HEK293 (cell line): ENCODE measurements around the gene LCN1.
"Not testable (repeated sequence)": the region's sequence is repeated elsewhere in the genome, so short reads cannot be mapped to it uniquely, and the experiment has no call there.

Source experiments
- CTCF ChIA-PET: fragments of 350-600 bp; formaldehyde crosslinking; extraction: SDS; loops from one replicate; lab custom pipeline; 2021; ENCODE audit warnings: antibody characterized with exemption; lab: Yijun Ruan, JAX
- POLR2A ChIA-PET: fragments of 300-600 bp; formaldehyde crosslinking; extraction: SDS; loops from one replicate; lab custom pipeline; 2020; ENCODE audit warnings: antibody characterized with exemption, inconsistent platforms; lab: Yijun Ruan, JAX
- H3K27ac ChIP-seq: fragments of 200-500 bp; sonication (Bioruptor generic); 2 replicates; pipeline ENCODE4 v1.5.1; 2014; ENCODE audit warnings: low read depth, low read length, control low read depth, inconsistent platforms; ENCODE audit errors: extremely low read depth
- H3K36me3 ChIP-seq, 2 experiments: fragments of 200-500 bp in 1 of 2; sonication (Bioruptor generic) in 1 of 2; 1 replicate in 1 of 2; 2 replicates in 1 of 2; pipeline ENCODE4 v1.5.1; 2014 to 2017; ENCODE audit warnings: inconsistent platforms in 2 of 2, low read length in 2 of 2; ENCODE audit not compliant: control insufficient read depth in 2 of 2, insufficient read depth in 1 of 2
- H3K4me1 ChIP-seq: fragments of 200-500 bp; sonication (Bioruptor generic); 2 replicates; pipeline ENCODE4 v1.5.1; 2014; ENCODE audit warnings: mild to moderate bottlenecking, low read length, inconsistent platforms; ENCODE audit not compliant: control insufficient read depth, insufficient read depth
- H3K4me3 ChIP-seq: 2 replicates; pipeline ENCODE4 v1.5.1; 2011; ENCODE audit warnings: low read depth, mild to moderate bottlenecking, control low read depth, low read length, moderate library complexity
- H3K9me3 ChIP-seq: fragments of 200-500 bp; sonication (Bioruptor generic); 2 replicates; pipeline ENCODE4 v1.5.1; 2014; ENCODE audit warnings: low read depth, low read length, inconsistent platforms; ENCODE audit not compliant: control insufficient read depth, insufficient read depth
- BCL11B ChIP-seq: fragments of 450-650 bp; formaldehyde crosslinking; IDR thresholded peaks from 2 replicates; pipeline ENCODE4 v1.5.1; 2016; ENCODE audit warnings: low read depth, missing biosample characterization, missing genetic modification characterization
- HOXC10 ChIP-seq: sonication (generic); formaldehyde crosslinking; IDR thresholded peaks from 2 replicates; pipeline ENCODE4 v1.8.1; 2023; ENCODE audit warnings: mild to moderate bottlenecking, missing genetic modification reagents
- KLF1 ChIP-seq: fragments of 450-650 bp; formaldehyde crosslinking; IDR thresholded peaks from 2 replicates; pipeline ENCODE4 v1.5.1; 2016; ENCODE audit warnings: missing biosample characterization, missing genetic modification characterization
- KLF10 ChIP-seq: fragments of 450-650 bp; IDR thresholded peaks from 2 replicates; pipeline ENCODE4 v1.5.1; 2018; ENCODE audit warnings: missing biosample characterization, mild to moderate bottlenecking, missing genetic modification characterization
- TCF7L2 ChIP-seq: IDR thresholded peaks from 2 replicates; pipeline ENCODE4 v1.6.1; 2011; ENCODE audit warnings: low read depth, mild to moderate bottlenecking, inconsistent platforms, low read length, moderate library complexity, borderline replicate concordance
- ZBTB20 ChIP-seq: fragments of 450-650 bp; formaldehyde crosslinking; IDR thresholded peaks from 2 replicates; pipeline ENCODE4 v1.5.1; 2016; ENCODE audit warnings: missing biosample characterization, missing genetic modification characterization
- ZBTB8A ChIP-seq: fragments of 450-650 bp; formaldehyde crosslinking; IDR thresholded peaks from 2 replicates; pipeline ENCODE4 v1.5.1; 2016; ENCODE audit warnings: missing biosample characterization, missing genetic modification characterization
- ZFP3 ChIP-seq: fragments of 450-650 bp; formaldehyde crosslinking; IDR thresholded peaks from 2 replicates; pipeline ENCODE4 v1.5.1; 2016; ENCODE audit warnings: low read depth, missing biosample characterization, missing genetic modification characterization
- ZFP41 ChIP-seq: fragments of 450-650 bp; formaldehyde crosslinking; IDR thresholded peaks from 2 replicates; pipeline ENCODE4 v1.5.1; 2016; ENCODE audit warnings: missing biosample characterization, missing genetic modification characterization, borderline replicate concordance
- ZNF169 ChIP-seq: fragments of 450-650 bp; formaldehyde crosslinking; IDR thresholded peaks from 2 replicates; pipeline ENCODE4 v1.5.1; 2016; ENCODE audit warnings: missing biosample characterization, missing genetic modification characterization
- ZNF280C ChIP-seq: fragments of 450-650 bp; formaldehyde crosslinking; IDR thresholded peaks from 2 replicates; pipeline ENCODE4 v1.5.1; 2016; ENCODE audit warnings: missing biosample characterization, missing genetic modification characterization
- ZNF366 ChIP-seq: fragments of 450-650 bp; formaldehyde crosslinking; conservative IDR thresholded peaks from 2 replicates; pipeline ENCODE4 v1.5.1; 2016; ENCODE audit warnings: missing biosample characterization, missing genetic modification characterization
- ZNF394 ChIP-seq: fragments of 450-650 bp; formaldehyde crosslinking; IDR thresholded peaks from 2 replicates; pipeline ENCODE4 v1.5.1; 2016; ENCODE audit warnings: missing biosample characterization, missing genetic modification characterization, mild to moderate bottlenecking, moderate library complexity, borderline replicate concordance
- ZNF404 ChIP-seq: fragments of 450-650 bp; formaldehyde crosslinking; IDR thresholded peaks from 2 replicates; pipeline ENCODE4 v1.5.1; 2017; ENCODE audit warnings: missing biosample characterization, missing genetic modification characterization
- ZNF426 ChIP-seq: fragments of 450-650 bp; formaldehyde crosslinking; IDR thresholded peaks from 2 replicates; pipeline ENCODE4 v1.5.1; 2017; ENCODE audit warnings: missing biosample characterization, missing genetic modification characterization, mild to moderate bottlenecking, inconsistent platforms, moderate library complexity
- ZNF654 ChIP-seq: fragments of 450-650 bp; formaldehyde crosslinking; IDR thresholded peaks from 2 replicates; pipeline ENCODE4 v1.5.1; 2016; ENCODE audit warnings: low read depth, missing biosample characterization, missing genetic modification characterization
- ZNF747 ChIP-seq: fragments of 450-650 bp; formaldehyde crosslinking; IDR thresholded peaks from 2 replicates; pipeline ENCODE4 v1.5.1; 2016; ENCODE audit warnings: missing biosample characterization, missing genetic modification characterization
- ZSCAN30 ChIP-seq: fragments of 450-650 bp; IDR thresholded peaks from 2 replicates; pipeline ENCODE4 v1.5.1; 2018; ENCODE audit warnings: missing biosample characterization, mild to moderate bottlenecking, missing genetic modification characterization, moderate library complexity
- TF ChIP-seq, protein P1 (sequence below): fragments of 450-650 bp; IDR thresholded peaks from 2 replicates; pipeline ENCODE4 v1.5.1; 2018; ENCODE audit warnings: missing biosample characterization, mild to moderate bottlenecking, missing genetic modification characterization

Gene LCN1

GRCh38 chr9:135533113-135533512, 11.9 kb downstream of the LCN1 start (continued):
- TF ChIP-seq ZNF394 (tag by site-specific recombination): no peak

DNA sequence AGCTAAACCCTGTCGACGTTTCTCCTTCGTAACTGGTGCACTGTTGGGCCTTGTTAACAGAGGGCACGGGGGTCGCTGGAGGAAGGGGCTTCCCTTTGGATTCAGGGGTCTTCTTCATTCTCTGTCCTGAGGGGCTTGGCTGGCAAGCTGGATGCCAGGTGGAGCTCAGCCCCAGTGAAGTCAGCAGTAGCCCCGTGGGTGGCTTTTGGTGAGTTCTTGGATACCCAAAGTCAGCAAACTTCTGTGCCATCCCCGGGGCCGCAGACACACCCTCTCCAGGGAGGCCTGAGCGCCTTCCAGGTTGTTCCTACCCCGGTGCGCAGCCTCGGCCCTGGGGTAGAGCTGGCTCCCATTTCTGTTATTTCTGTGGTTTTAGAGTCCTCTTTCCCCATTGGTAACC, 12.4 kb downstream of the LCN1 start:
- Histone ChIP-seq H3K27ac (no peak overlapping the region), H3K4me1 (no peaks in the 10 kb centered on the region), H3K4me3 (no peak overlapping the region), H3K9me3 (no peaks in the 10 kb centered on the region), H3K36me3 (no peaks in the 10 kb centered on the region)
- TF ChIP-seq ZNF280C (tag by site-specific recombination) (no peak), ZNF404 (no peak), ZNF426 (tag by site-specific recombination) (no peak), KLF10 (tag by site-specific recombination) (no peak), ZBTB8A (no peak), ZNF169 (no peak), ZBTB20 (no peak), ZFP41 (no peak), ZSCAN30 (tag by site-specific recombination) (no peak), ZNF366 (tag by site-specific recombination) (no peak)
- ChIA-PET POLR2A (interaction anchor here (0.9 kb wide), 1 partner anchor 8 kb away, joined by 3 read pairs; no protein-coding TSS in a partner anchor), CTCF (interaction anchor here (0.6 to 0.7 kb wide), 2 partner anchors 29 to 70 kb away, joined by 3 read pairs; no protein-coding TSS in a partner anchor)

DNA sequence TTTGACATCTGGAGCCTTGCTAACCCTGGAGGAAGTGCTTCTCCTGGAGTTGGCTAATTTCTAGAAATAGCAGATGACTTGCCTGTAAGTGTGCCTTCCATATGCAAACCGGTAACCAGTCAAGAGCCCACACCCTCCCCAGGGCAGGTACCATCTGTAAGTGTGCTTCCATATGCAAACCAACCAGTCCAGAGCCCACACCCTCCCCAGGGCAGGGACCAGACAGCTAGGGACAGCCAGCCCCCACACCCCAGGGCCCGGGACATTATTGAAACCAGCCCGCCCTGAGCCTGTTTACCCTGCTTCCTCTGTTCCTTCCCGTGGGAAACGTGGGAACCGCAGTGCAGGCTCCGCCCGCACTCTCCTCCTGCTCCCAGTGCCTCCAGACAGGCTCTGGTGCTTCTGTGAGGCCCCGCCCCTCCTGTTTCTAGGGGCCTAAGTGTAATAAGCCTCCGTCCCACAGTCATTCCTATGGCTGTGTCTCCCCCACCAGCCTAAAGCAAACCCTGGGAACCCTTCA, 13.0 kb downstream of the LCN1 start:
- H3K9me3 ChIP-seq, H3K27ac ChIP-seq, H3K4me1 ChIP-seq, POLR2A ChIA-PET, H3K4me3 ChIP-seq, H3K36me3 ChIP-seq: not testable (repeated sequence)
- peak; percentile 51 for TF ChIP-seq KLF1 (tag by site-specific recombination)
- CTCF ChIA-PET: interaction anchor here (0.6 kb wide), 1 partner anchor 69 kb away, joined by 3 read pairs; no protein-coding TSS in a partner anchor

- POLR2A ChIA-PET, H3K4me3 ChIP-seq, H3K9me3 ChIP-seq, H3K27ac ChIP-seq, H3K36me3 ChIP-seq, H3K4me1 ChIP-seq: not testable (repeated sequence)
- CTCF ChIA-PET: interaction anchor here (0.7 kb wide), 2 partner anchors 10 to 30 kb away, joined by 4 to 6 read pairs; no protein-coding TSS in a partner anchor
These were observed 13.6 kb downstream of the LCN1 start for GRCh38 chr9:135534826-135535225.

GRCh38 chr9:135535631-135536030, 14.4 kb downstream of the LCN1 start:
- H3K4me1 ChIP-seq, H3K4me3 ChIP-seq, POLR2A ChIA-PET, H3K27ac ChIP-seq, H3K9me3 ChIP-seq, H3K36me3 ChIP-seq, CTCF ChIA-PET: not testable (repeated sequence)

DNA sequence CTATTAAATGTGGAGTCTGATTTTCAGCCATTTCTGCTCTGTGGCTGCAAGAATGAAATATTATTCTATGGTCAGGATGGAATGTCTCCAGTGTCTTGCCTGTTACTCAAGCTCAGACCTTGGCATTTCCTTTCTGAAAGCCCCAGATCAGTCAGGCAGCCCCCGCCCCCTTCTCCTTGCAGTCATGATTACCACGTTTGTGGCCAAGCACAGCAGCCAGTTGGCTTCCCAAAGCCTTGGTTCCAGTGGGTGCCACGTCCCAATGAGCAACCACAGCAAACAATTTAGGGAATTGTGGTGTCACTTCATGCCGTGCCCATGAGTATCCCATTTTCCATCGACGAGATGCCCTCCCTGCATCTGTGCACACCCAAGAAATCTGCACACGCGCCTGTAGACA, 15.0 kb downstream of the LCN1 start:
- ChIA-PET POLR2A (no interaction called here), CTCF (no interaction called here)
- Histone ChIP-seq H3K4me1 (no peaks in the 10 kb centered on the region), H3K36me3 (no peaks in the 10 kb centered on the region), H3K9me3 (no peaks in the 10 kb centered on the region), H3K4me3 (no peak overlapping the region), H3K27ac (no peak overlapping the region)
- TF ChIP-seq ZSCAN30 (tag by site-specific recombination): no peak
- TF ChIP-seq ZNF404: no peak
- no peak for TF ChIP-seq TCF7L2
- no peak for TF ChIP-seq BCL11B (tag by site-specific recombination)
- TF ChIP-seq ZBTB8A: no peak
- no peak for TF ChIP-seq HOXC10 (CRISPR knock-in tag)
- no peak for TF ChIP-seq KLF10 (tag by site-specific recombination)
- TF ChIP-seq ZFP3 (tag by site-specific recombination): no peak
- TF ChIP-seq ZNF747 (tag by site-specific recombination): no peak
- TF ChIP-seq ZNF654 (tag by site-specific recombination): no peak
- TF ChIP-seq, protein P1, sequence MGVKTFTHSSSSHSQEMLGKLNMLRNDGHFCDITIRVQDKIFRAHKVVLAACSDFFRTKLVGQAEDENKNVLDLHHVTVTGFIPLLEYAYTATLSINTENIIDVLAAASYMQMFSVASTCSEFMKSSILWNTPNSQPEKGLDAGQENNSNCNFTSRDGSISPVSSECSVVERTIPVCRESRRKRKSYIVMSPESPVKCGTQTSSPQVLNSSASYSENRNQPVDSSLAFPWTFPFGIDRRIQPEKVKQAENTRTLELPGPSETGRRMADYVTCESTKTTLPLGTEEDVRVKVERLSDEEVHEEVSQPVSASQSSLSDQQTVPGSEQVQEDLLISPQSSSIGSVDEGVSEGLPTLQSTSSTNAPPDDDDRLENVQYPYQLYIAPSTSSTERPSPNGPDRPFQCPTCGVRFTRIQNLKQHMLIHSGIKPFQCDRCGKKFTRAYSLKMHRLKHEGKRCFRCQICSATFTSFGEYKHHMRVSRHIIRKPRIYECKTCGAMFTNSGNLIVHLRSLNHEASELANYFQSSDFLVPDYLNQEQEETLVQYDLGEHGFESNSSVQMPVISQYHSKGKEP (tag by site-specific recombination): no peak
- TF ChIP-seq ZNF366 (tag by site-specific recombination): no peak
